ENCODE data around the gene PCLO.
"Not testable (repeated sequence)": the region's sequence is repeated elsewhere in the genome, so short reads cannot be mapped to it uniquely, and the experiment has no call there.

PCLO gene

GRCh38 chr7:82750007-82750406 is 412.7 kb downstream of the PCLO start:
- FAIRE-seq (no peak), DNase-seq (ENCODE audit: insufficient read length, low spot score) (no peak)

DNA sequence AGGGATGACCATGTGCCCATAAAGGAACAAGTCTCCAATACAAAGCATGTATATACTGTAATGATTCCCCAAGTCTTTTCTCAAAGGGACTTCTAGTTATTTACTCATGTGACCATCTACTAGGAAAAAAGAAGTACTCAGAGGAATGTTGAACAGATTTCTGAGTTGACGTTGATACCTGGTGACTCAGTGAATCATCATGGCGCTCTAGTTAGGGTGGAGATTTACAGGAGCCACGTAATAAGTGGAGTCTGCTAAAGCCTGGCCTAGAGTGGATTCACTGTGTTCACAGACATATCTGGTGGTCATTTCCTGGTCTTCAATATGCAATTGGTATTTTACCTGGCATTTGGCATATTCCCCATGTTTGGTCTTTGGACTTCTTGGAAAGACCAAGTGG is 416.9 kb downstream of the PCLO start:
- FAIRE-seq = no peak
- DNase-seq (ENCODE audit: insufficient read length, low spot score) = no peak

GRCh38 chr7:82745117-82745516 is 417.6 kb downstream of the PCLO start:
- no peak for DNase-seq (ENCODE audit: insufficient read length, low spot score)
- no peak for FAIRE-seq

GRCh38 chr7:82742163-82742562 is 420.5 kb downstream of the PCLO start:
- FAIRE-seq = no peak
- no peak for DNase-seq (ENCODE audit: insufficient read length, low spot score)

GRCh38 chr7:82741493-82741892 is 421.2 kb downstream of the PCLO start:
- no peak for DNase-seq (ENCODE audit: insufficient read length, low spot score)
- no peak for FAIRE-seq

DNA sequence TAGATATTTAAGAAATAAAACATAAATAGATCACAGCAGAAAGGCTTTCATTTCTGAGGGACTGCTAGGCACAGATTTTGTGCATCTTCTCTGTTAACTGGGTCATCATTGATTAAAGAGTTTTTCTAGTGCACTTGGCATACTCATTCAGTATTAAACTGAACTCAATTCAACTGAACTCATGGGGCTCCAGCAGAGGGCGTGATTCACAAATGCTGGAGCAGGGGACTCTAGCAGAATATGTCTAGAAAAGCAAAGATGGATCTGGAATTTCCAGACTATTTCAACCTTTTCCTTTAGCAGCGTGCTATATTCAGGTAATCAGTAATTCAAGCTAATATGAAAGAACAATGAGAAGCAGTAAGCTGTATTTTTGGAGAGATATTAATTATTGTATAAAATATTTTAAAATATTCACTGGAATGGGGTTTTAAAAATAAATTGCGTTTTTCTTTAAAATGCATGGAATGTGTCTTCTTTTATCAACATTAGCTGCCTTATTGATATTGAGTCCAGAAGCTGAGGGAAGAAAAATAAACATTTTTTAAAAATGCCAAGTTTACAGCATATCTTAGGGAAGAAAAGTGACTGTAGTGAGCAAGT is 422.3 kb downstream of the PCLO start:
- no peak for FAIRE-seq
- DNase-seq (ENCODE audit: insufficient read length, low spot score) = no peak

DNA sequence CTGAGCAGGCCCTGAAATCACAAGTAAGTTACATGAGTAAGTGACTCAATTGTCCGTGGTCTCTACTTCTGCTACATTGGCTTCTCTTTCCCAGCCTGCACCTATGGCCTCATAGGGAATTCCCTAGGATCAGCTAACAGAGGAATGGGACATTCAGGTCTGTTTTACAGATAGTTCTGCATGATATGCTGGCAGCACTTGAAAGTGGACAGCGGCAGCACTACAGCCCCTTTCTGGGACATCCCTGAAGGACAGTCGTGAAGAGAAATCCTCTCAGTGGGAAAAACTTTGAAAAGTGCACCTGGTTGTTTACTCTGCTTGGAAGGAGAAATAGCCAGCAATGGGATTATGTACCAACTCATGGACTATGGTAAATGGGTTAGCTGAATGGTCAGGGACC is 426.1 kb downstream of the PCLO start:
- DNase-seq (ENCODE audit: insufficient read length, low spot score) (no peak), FAIRE-seq (no peak)

DNA sequence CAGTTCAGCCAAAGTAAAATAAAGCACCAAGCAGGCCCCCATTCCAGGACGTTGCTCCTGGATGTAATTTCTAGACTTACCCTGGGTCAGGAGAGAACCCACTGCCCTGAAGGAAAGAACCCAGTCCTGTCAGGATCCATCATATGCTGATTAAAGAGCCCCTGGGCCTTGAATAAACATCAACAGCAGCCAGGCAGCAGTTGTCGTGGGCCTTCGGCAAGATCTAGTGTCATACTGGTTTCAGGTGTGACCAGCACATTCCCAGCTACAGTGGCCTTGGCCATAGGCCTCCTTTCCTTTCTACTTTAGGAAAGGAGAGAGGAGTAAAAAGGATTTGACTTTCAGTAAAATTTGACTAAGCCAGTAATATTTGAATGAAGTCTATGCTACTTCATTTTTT is 430.0 kb downstream of the PCLO start:
- DNase-seq (ENCODE audit: insufficient read length, low spot score) = no peak
- FAIRE-seq = no peak

- FAIRE-seq (no peak), DNase-seq (ENCODE audit: insufficient read length, low spot score) (no peak)
Observed at GRCh38 chr7:82729172-82730030, 433.3 kb downstream of the PCLO start.

- DNase-seq (ENCODE audit: insufficient read length, low spot score) = no peak
- no peak for FAIRE-seq
Observed at GRCh38 chr7:82726038-82726800, 436.5 kb downstream of the PCLO start.

DNA sequence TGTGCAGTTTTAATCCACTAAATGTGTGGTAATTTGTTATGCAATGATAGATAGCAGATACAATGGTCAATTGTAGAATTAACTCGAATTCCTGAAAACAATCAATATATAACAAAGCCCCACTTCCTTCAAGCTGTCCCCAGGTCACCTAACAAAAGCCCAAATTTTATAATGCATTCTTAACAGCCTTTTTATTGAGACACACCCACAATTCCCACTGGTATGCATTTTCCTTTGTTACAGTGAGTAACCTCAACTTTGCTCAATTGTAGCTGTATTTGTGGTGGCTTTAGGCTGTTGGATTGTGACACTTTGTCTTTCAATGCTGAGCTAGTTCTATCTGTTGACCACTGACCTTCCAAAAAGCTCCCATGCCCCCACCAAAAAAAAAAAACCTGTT is 439.3 kb downstream of the PCLO start:
- FAIRE-seq = no peak
- DNase-seq (ENCODE audit: insufficient read length, low spot score) = no peak

DNA sequence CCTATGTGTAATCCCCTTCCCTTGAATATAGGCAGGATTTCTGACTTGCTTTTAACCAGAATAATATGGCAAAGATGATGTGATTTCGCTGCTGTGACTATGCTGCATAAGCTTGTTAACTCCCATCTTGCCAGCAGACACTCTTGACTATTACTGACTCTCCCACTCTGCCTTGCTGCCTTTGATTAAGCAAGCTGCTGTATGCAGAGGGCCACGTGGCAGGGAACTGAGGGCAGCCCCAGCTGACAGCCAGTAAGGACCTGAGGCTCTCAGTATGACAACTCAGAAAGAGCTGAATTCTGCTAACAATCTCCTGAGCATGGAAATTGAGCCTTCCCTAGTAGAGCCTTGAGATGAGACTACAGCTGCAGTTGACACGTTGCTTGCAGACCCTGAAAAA is 439.7 kb downstream of the PCLO start:
- no peak for DNase-seq (ENCODE audit: insufficient read length, low spot score)
- no peak for FAIRE-seq

DNA sequence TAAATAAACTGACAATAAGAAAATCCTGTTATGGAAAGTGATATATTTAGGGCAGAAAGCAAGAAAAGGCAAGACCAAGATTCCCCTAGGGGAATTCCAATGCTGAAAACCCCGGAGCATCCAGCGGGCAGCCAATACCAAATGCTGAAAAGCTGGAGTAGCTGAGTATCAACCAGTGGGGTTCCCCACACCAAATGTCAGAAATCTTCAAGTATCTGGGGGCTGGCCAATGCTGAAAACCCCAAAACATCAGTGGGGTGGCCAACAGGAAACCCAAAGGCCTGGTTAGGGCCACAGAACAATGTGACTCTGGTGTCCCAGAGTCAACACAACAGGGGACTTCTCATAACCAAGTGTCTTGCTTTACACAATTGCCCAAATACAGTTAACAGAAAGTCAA is 447.3 kb downstream of the PCLO start:
- FAIRE-seq = no peak
- no peak for DNase-seq (ENCODE audit: insufficient read length, low spot score)

DNA sequence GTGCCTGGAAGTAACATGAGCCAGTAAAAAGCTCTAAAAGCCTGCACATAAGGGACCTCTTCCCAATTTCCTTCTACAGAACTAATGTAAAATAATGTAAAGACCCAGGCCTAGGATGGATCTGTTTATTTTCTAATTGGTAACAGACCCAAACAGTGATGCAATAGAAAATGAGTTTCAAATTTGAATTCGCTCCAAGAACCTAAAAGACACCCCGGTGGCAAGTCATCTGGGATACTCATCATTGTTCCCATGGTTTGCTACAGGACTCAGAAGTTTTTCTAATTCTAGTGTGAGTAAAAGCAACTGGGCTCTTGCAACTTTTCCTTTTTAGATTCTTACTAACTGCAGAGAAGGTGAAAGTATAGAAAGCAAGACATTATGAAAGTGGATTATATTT is 447.8 kb downstream of the PCLO start:
- no peak for FAIRE-seq
- DNase-seq (ENCODE audit: insufficient read length, low spot score) = no peak

GRCh38 chr7:82713506-82713905 is 449.2 kb downstream of the PCLO start:
- no peak for FAIRE-seq
- DNase-seq (ENCODE audit: insufficient read length, low spot score) = no peak

DNA sequence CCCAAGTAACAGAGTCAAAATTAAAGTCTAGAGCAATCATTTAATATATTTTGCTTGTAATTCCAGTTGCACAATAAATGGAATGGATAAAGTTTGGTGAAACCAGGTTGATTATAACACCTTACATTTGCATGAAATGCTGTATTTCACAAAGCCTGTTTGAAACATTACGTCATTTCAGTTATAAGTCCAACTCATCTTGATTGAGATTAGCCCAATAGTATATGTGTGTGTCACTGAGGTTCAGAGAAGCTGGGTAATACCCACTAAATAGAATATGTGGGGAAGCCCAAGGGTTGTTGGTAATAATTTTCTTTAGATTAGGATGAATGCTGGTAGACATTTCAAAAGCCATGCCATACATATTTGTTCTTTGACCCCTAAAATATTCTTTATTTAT is 456.3 kb downstream of the PCLO start:
- not testable (repeated sequence) for FAIRE-seq; DNase-seq (ENCODE audit: insufficient read length, low spot score)

DNA sequence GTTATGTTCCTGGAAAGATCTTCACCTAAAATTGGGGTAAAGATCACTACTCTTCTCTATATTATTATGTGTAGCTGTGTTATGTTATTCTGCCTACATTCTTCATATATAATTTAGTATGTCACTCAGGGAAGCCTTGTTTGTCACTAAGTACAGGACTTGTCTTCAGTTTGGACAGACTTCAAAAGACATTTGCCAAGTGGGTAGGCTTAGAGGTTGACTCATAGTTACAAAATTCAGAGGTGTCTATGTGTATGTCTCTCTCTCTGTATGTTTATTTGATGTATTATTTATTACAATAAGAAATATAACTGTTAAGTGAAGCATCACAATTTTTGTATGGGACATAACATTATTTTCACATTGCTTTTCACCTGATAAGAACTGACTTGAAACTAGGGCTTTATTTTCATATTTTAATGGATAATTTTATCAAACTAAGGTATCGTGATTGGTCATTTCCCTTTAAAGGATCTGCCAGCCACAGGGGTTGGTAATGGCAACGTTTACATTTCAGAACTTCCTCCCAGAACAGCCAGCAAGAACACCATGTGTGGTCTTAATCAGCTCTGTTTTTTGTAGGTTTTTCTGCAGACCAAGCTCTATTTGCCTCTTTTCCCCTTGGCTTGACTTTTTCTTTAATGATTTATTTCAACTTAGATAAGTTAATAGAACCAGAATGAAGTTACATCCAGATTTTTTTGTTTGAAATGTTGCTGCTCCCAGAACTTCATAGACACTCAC is 457.0 kb downstream of the PCLO start:
- no peak for FAIRE-seq
- DNase-seq (ENCODE audit: insufficient read length, low spot score) = no peak

DNA sequence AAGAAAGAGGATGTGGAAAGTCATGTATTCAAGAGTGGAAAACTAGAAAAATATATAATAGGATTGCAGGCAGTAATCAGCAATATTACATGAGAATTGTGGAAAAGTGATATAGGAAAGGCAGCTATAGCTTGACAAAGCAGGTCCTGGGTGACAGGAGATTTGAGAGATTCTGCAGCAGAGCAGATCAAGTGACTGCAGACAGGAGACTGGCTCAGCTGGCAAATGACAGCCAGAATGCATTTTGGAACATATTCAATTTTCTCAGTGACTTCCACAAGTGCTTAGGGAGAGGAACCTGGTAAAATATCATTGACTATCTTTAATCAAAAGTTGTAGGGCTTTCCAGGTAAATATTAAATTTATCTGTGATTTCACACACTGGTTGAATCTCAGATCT is 458.6 kb downstream of the PCLO start:
- FAIRE-seq (no peak), DNase-seq (ENCODE audit: insufficient read length, low spot score) (no peak)
